ENCODE measurements around the gene CHN1. TPM values are rescaled to one million over a fixed set of nuclear protein-coding genes. Genes with fewer than 3 reads are reported as not detected.

Gene CHN1
- total RNA-seq, 4 donors from 2014 or later: 2.7 to 6.1 (median 3.4) TPM

DNA sequence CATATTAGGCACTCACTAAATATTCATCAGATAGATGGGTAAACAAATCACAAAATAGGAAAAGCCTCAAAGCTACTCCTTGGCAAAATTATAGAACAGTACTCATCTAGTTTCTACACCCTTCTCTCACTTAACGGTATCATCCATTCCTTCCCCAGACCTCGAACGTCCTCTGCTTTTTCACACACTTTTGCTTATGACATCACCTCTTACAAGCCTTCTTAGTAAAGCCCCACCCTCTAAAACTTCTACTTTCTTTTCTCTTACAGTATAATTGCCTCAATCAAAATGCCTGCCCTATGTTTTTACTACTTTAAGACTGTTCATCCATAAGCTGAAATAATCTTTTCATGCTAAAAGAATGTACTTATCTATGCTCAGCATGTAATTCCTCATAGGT, 8.1 kb downstream of the CHN1 start:
- 64 to 65% methylated on average over 3 of the region's 3 CpGs for WGBS, 2 donors
- TF ChIP-seq POLR2A (IDR thresholded peaks at IDR 0.05): no peak
- TF ChIP-seq, protein P1, sequence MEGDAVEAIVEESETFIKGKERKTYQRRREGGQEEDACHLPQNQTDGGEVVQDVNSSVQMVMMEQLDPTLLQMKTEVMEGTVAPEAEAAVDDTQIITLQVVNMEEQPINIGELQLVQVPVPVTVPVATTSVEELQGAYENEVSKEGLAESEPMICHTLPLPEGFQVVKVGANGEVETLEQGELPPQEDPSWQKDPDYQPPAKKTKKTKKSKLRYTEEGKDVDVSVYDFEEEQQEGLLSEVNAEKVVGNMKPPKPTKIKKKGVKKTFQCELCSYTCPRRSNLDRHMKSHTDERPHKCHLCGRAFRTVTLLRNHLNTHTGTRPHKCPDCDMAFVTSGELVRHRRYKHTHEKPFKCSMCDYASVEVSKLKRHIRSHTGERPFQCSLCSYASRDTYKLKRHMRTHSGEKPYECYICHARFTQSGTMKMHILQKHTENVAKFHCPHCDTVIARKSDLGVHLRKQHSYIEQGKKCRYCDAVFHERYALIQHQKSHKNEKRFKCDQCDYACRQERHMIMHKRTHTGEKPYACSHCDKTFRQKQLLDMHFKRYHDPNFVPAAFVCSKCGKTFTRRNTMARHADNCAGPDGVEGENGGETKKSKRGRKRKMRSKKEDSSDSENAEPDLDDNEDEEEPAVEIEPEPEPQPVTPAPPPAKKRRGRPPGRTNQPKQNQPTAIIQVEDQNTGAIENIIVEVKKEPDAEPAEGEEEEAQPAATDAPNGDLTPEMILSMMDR (IDR thresholded peaks at IDR 0.05): no peak
- intact Hi-C loops (cut with DNase I; ENCODE audit: low total_unique reads): no loop called here
- no peak for DNase-seq (ENCODE audit: low spot score in 2 of 2)
- no peak overlapping the region for H3K4me3 ChIP-seq (ENCODE audit: low read depth, poor library complexity, severe bottlenecking)

DNA sequence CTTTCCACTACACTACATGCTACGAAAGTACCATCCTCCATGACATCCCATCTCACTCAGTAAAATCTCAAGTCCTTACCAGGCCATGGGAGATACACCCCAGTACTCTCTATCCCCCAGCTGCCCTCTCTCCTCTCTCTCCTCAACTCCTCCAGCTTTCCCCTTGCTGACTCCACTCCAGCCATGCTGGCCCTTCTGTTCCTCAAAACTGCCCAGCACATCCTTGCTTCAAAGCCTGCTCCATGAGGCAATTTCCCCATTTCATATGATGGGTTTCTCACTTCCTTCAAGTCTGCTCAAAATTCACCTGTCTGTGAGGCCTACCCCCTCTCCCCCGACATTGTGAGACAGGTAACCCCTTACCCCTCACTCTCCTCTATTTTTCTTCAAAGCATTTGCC, 8.6 kb downstream of the CHN1 start:
- intact Hi-C loops (cut with DNase I; ENCODE audit: low total_unique reads): no loop called here
- 89 to 95% methylated on average over 2 of the region's 2 CpGs for WGBS, 2 donors
- TF ChIP-seq POLR2A (IDR thresholded peaks at IDR 0.05): no peak
- TF ChIP-seq, protein P1 (IDR thresholded peaks at IDR 0.05): no peak
- H3K4me3 ChIP-seq (ENCODE audit: low read depth, poor library complexity, severe bottlenecking): no peak overlapping the region
- DNase-seq (ENCODE audit: low spot score in 2 of 2): no peak

- no peak overlapping the region for H3K4me3 ChIP-seq (ENCODE audit: low read depth, poor library complexity, severe bottlenecking)
- 97% methylated on average over 5 of the region's 5 CpGs for WGBS, 2 donors
- intact Hi-C loops (cut with DNase I; ENCODE audit: low total_unique reads): no loop called here
- no peak for DNase-seq (ENCODE audit: low spot score in 2 of 2)
- no peak for TF ChIP-seq POLR2A (IDR thresholded peaks at IDR 0.05)
- TF ChIP-seq, protein P1 (IDR thresholded peaks at IDR 0.05): no peak
Measured at GRCh38 chr2:174994381-174994780, 10.8 kb downstream of the CHN1 start.

GRCh38 chr2:174992886-174993285, 12.3 kb downstream of the CHN1 start:
- DNase-seq (ENCODE audit: low spot score in 2 of 2): no peak
- TF ChIP-seq, protein P1 (IDR thresholded peaks at IDR 0.05): no peak
- TF ChIP-seq POLR2A (IDR thresholded peaks at IDR 0.05): no peak
- H3K4me3 ChIP-seq (ENCODE audit: low read depth, poor library complexity, severe bottlenecking): no peak overlapping the region
- intact Hi-C loops (cut with DNase I; ENCODE audit: low total_unique reads): no loop called here
- 100% methylated on average over 1 of the region's 1 CpG for WGBS, 2 donors

- TF ChIP-seq, protein P1 (IDR thresholded peaks at IDR 0.05): no peak
- TF ChIP-seq POLR2A (IDR thresholded peaks at IDR 0.05): no peak
- no peak overlapping the region for H3K4me3 ChIP-seq (ENCODE audit: low read depth, poor library complexity, severe bottlenecking)
- intact Hi-C loops (cut with DNase I; ENCODE audit: low total_unique reads): no loop called here
- DNase-seq (ENCODE audit: low spot score in 2 of 2): no peak
- 57 to 64% methylated on average over 2 of the region's 2 CpGs for WGBS, 2 donors
Measured at GRCh38 chr2:174985614-174986013, 19.6 kb downstream of the CHN1 start.

DNA sequence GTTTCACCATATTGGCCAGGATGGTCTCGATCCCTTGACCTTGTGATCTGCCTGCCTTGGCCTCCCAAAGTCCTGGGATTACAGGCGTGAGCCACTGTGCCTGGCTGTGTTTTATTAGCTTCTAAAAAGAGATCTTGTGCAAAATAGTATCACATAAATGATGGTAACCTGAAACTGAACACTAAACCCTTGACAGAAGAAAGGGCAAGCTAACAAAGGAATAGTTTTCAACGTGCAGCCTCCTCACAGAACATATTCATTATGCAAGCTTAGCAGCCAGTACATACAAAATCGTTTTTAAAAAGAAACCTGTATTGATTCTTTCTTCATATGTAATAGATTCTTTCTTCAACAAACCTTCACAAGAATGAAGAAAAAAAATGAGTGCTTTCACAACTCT, 20.6 kb downstream of the CHN1 start:
- TF ChIP-seq, protein P1 (IDR thresholded peaks at IDR 0.05): no peak
- no peak for TF ChIP-seq POLR2A (IDR thresholded peaks at IDR 0.05)
- 71 to 76% methylated on average over 4 of the region's 4 CpGs for WGBS, 2 donors
- no peak for DNase-seq (ENCODE audit: low spot score in 2 of 2)
- H3K4me3 ChIP-seq (ENCODE audit: low read depth, poor library complexity, severe bottlenecking): no peak overlapping the region
- intact Hi-C loops (cut with DNase I; ENCODE audit: low total_unique reads): no loop called here
